ENCODE measurements around the gene CA5A.
"Not testable (repeated sequence)": the region's sequence is repeated elsewhere in the genome, so short reads cannot be mapped to it uniquely, and the experiment has no call there.

Gene CA5A

GRCh38 chr16:87942680-87943079 is 6.4 kb upstream of the CA5A start:
- TF ChIP-seq, protein P1, sequence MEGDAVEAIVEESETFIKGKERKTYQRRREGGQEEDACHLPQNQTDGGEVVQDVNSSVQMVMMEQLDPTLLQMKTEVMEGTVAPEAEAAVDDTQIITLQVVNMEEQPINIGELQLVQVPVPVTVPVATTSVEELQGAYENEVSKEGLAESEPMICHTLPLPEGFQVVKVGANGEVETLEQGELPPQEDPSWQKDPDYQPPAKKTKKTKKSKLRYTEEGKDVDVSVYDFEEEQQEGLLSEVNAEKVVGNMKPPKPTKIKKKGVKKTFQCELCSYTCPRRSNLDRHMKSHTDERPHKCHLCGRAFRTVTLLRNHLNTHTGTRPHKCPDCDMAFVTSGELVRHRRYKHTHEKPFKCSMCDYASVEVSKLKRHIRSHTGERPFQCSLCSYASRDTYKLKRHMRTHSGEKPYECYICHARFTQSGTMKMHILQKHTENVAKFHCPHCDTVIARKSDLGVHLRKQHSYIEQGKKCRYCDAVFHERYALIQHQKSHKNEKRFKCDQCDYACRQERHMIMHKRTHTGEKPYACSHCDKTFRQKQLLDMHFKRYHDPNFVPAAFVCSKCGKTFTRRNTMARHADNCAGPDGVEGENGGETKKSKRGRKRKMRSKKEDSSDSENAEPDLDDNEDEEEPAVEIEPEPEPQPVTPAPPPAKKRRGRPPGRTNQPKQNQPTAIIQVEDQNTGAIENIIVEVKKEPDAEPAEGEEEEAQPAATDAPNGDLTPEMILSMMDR (conservative IDR thresholded peaks at IDR 0.05; ENCODE audit: low read depth, low read length) = no peak
- H3K4me2 ChIP-seq = no peak overlapping the region
- no peak overlapping the region for H3K9ac ChIP-seq
- no peak overlapping the region for H3K4me3 ChIP-seq (IDR thresholded peaks at IDR 0.05; ENCODE audit: insufficient read depth, low read depth, low read length)
- H3K4me1 ChIP-seq (ENCODE audit: low read depth, poor library complexity, severe bottlenecking) = no peaks in the 10 kb centered on the region
- no peaks in the 10 kb centered on the region for H3K36me3 ChIP-seq (ENCODE audit: insufficient read depth)
- no peak overlapping the region for H2AFZ ChIP-seq (ENCODE audit: low read depth)
- no peaks in the 10 kb centered on the region for H4K20me1 ChIP-seq (ENCODE audit: insufficient read depth)
- no peaks in the 10 kb centered on the region for H3K79me2 ChIP-seq (ENCODE audit: insufficient read depth, low read depth)
- peaks cover 19% of the 10 kb centered on the region; the same call in 1 of the 2 replicates for H3K27me3 ChIP-seq (ENCODE audit: insufficient read depth, low read depth)
- no peak overlapping the region for H3K27ac ChIP-seq

- peaks cover 43% of the 10 kb centered on the region; the same call in 1 of the 2 replicates for H3K27me3 ChIP-seq (ENCODE audit: insufficient read depth, low read depth)
- no peak overlapping the region for H3K4me2 ChIP-seq
- H3K4me3 ChIP-seq (IDR thresholded peaks at IDR 0.05; ENCODE audit: insufficient read depth, low read depth, low read length) = no peak overlapping the region
- no peak overlapping the region for H3K9ac ChIP-seq
- no peaks in the 10 kb centered on the region for H3K79me2 ChIP-seq (ENCODE audit: insufficient read depth, low read depth)
- no peaks in the 10 kb centered on the region for H4K20me1 ChIP-seq (ENCODE audit: insufficient read depth)
- no peak overlapping the region for H2AFZ ChIP-seq (ENCODE audit: low read depth)
- TF ChIP-seq, protein P1 (conservative IDR thresholded peaks at IDR 0.05; ENCODE audit: low read depth, low read length) = no peak
- H3K36me3 ChIP-seq (ENCODE audit: insufficient read depth) = no peaks in the 10 kb centered on the region
- H3K27ac ChIP-seq = no peak overlapping the region
- no peaks in the 10 kb centered on the region for H3K4me1 ChIP-seq (ENCODE audit: low read depth, poor library complexity, severe bottlenecking)
These were observed 3.5 kb upstream of the CA5A start for GRCh38 chr16:87939562-87940423.

DNA sequence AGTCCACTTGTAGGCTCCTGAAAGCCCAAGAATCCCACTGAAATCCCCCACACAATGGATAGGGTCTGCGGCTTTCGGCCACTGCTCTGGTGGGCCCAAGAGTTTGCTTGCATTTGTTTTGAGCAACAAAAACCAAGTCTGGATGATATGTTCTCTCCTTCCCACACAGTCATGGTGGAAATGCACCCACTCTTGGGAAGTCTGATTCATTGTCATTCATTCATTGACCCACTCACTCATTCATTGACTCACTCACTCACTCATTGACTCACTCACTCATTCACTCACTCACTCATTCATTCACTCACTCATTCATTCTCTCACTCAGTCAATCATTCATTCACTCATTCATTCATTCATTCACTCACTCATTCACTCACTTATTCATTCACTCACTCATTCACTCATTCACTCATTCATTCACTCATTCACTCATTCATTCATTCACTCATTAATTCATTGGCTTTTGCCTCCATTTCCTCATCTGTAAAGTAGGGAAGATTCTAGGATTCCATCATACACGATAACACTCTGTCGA is 2.2 kb upstream of the CA5A start:
- no peaks in the 10 kb centered on the region for H3K4me1 ChIP-seq (ENCODE audit: low read depth, poor library complexity, severe bottlenecking)
- TF ChIP-seq, protein P1 (conservative IDR thresholded peaks at IDR 0.05; ENCODE audit: low read depth, low read length) = no peak
- H3K36me3 ChIP-seq (ENCODE audit: insufficient read depth) = no peaks in the 10 kb centered on the region
- no peaks in the 10 kb centered on the region for H4K20me1 ChIP-seq (ENCODE audit: insufficient read depth)
- H3K4me2 ChIP-seq = no peak overlapping the region
- peaks cover 45% of the 10 kb centered on the region; the same call in 1 of the 2 replicates for H3K27me3 ChIP-seq (ENCODE audit: insufficient read depth, low read depth)
- no peak overlapping the region for H3K9ac ChIP-seq
- no peak overlapping the region for H2AFZ ChIP-seq (ENCODE audit: low read depth)
- H3K27ac ChIP-seq = no peak overlapping the region
- H3K79me2 ChIP-seq (ENCODE audit: insufficient read depth, low read depth) = no peaks in the 10 kb centered on the region
- no peak overlapping the region for H3K4me3 ChIP-seq (IDR thresholded peaks at IDR 0.05; ENCODE audit: insufficient read depth, low read depth, low read length)

- peaks cover 48% of the 10 kb centered on the region; the same call in 1 of the 2 replicates for H3K27me3 ChIP-seq (ENCODE audit: insufficient read depth, low read depth)
- not testable (repeated sequence) for H3K79me2 ChIP-seq (ENCODE audit: insufficient read depth, low read depth); H3K4me2 ChIP-seq; H3K4me1 ChIP-seq (ENCODE audit: low read depth, poor library complexity, severe bottlenecking); H4K20me1 ChIP-seq (ENCODE audit: insufficient read depth); H3K27ac ChIP-seq; H2AFZ ChIP-seq (ENCODE audit: low read depth); H3K4me3 ChIP-seq (IDR thresholded peaks at IDR 0.05; ENCODE audit: insufficient read depth, low read depth, low read length); H3K9ac ChIP-seq; H3K36me3 ChIP-seq (ENCODE audit: insufficient read depth)
These were observed 858 bp upstream of the CA5A start for GRCh38 chr16:87937231-87937542.

DNA sequence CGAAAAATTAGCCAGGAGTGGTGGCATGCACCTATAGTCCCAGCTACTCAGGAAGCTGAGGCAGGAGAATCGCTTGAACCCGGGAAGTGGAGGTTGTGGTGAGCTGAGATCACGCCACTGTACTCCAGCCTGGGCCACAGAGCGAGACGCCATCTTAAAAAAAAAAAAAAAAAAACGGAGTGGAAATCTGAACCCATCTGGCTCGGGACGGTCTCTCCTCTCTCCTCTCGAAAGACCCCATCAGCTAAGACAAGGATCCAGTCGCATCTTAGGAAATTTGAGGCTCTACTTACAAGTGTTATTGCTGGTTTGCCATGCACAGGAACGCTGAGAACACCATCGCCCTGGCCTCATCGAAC is 334 bp downstream of the CA5A start:
- not testable (repeated sequence) for H2AFZ ChIP-seq (ENCODE audit: low read depth)

GRCh38 chr16:87934752-87935425 is 1.4 kb downstream of the CA5A start:
- H3K79me2 ChIP-seq (ENCODE audit: insufficient read depth, low read depth); H2AFZ ChIP-seq (ENCODE audit: low read depth); H3K36me3 ChIP-seq (ENCODE audit: insufficient read depth); H4K20me1 ChIP-seq (ENCODE audit: insufficient read depth); H3K4me2 ChIP-seq; H3K4me3 ChIP-seq (IDR thresholded peaks at IDR 0.05; ENCODE audit: insufficient read depth, low read depth, low read length); H3K9ac ChIP-seq; H3K4me1 ChIP-seq (ENCODE audit: low read depth, poor library complexity, severe bottlenecking); H3K27ac ChIP-seq: not testable (repeated sequence)
- peaks cover 48% of the 10 kb centered on the region; the same call in 1 of the 2 replicates for H3K27me3 ChIP-seq (ENCODE audit: insufficient read depth, low read depth)

More for the DNA sequence above, 334 bp downstream of the CA5A start:
- H3K79me2 ChIP-seq (ENCODE audit: insufficient read depth, low read depth); H3K4me3 ChIP-seq (IDR thresholded peaks at IDR 0.05; ENCODE audit: insufficient read depth, low read depth, low read length); H3K4me1 ChIP-seq (ENCODE audit: low read depth, poor library complexity, severe bottlenecking); H3K4me2 ChIP-seq; H3K9ac ChIP-seq; H4K20me1 ChIP-seq (ENCODE audit: insufficient read depth); H3K27ac ChIP-seq; H3K36me3 ChIP-seq (ENCODE audit: insufficient read depth): not testable (repeated sequence)
- peaks cover 48% of the 10 kb centered on the region; the same call in 1 of the 2 replicates for H3K27me3 ChIP-seq (ENCODE audit: insufficient read depth, low read depth)

Data from KMS-11 (cell line).